Measurements from ENCODE around the gene MMP19.
"Not testable (repeated sequence)": the region's sequence is repeated elsewhere in the genome, so short reads cannot be mapped to it uniquely, and the experiment has no call there.

MMP19 gene

GRCh38 chr12:55842681-55843429 is at the start of gene MMP19:
TSS of gene MMP19 (minus strand) at chr12:55842936. CDS start at chr12:55842830, 106 bp downstream.
- DNase-seq (ENCODE audit: low spot score) = no peak

- DNase-seq (ENCODE audit: low spot score) = no peak
Observed at GRCh38 chr12:55891310-55891709, 48.6 kb upstream of the MMP19 start.

GRCh38 chr12:55885113-55885512 is 42.4 kb upstream of the MMP19 start:
- no peak for DNase-seq (ENCODE audit: low spot score)

GRCh38 chr12:55877824-55878223 is 35.1 kb upstream of the MMP19 start:
- DNase-seq (ENCODE audit: low spot score) = no peak

- no peak for DNase-seq (ENCODE audit: low spot score)
Observed at GRCh38 chr12:55875704-55876467, 33.1 kb upstream of the MMP19 start.

GRCh38 chr12:55874443-55874842 is 31.7 kb upstream of the MMP19 start:
- DNase-seq (ENCODE audit: low spot score) = no peak

GRCh38 chr12:55866454-55867004 is 23.8 kb upstream of the MMP19 start:
- DNase-seq (ENCODE audit: low spot score) = not testable (repeated sequence)

- DNase-seq (ENCODE audit: low spot score) = no peak
Observed at GRCh38 chr12:55865327-55865726, 22.6 kb upstream of the MMP19 start.

- not testable (repeated sequence) for DNase-seq (ENCODE audit: low spot score)
Observed at GRCh38 chr12:55862931-55863330, 20.2 kb upstream of the MMP19 start.

- DNase-seq (ENCODE audit: low spot score) = no peak
Observed at GRCh38 chr12:55862286-55862685, 19.6 kb upstream of the MMP19 start.

GRCh38 chr12:55861871-55862270 is 19.1 kb upstream of the MMP19 start:
- no peak for DNase-seq (ENCODE audit: low spot score)

- DNase-seq (ENCODE audit: low spot score) = no peak
Observed at GRCh38 chr12:55861396-55861795, 18.7 kb upstream of the MMP19 start.

- DNase-seq (ENCODE audit: low spot score) = no peak
Observed at GRCh38 chr12:55852740-55853139, 10.0 kb upstream of the MMP19 start.

GRCh38 chr12:55850893-55851292 is 8.2 kb upstream of the MMP19 start:
- DNase-seq (ENCODE audit: low spot score) = no peak

GRCh38 chr12:55850401-55850800 is 7.7 kb upstream of the MMP19 start:
- no peak for DNase-seq (ENCODE audit: low spot score)

- no peak for DNase-seq (ENCODE audit: low spot score)
Observed at GRCh38 chr12:55849616-55850343, 7.0 kb upstream of the MMP19 start.

GRCh38 chr12:55847603-55848291 is 5.0 kb upstream of the MMP19 start:
- peak; percentile 28 for DNase-seq (ENCODE audit: low spot score)

- no peak for DNase-seq (ENCODE audit: low spot score)
Observed at GRCh38 chr12:55847033-55847432, 4.3 kb upstream of the MMP19 start.

- no peak for DNase-seq (ENCODE audit: low spot score)
Observed at GRCh38 chr12:55845785-55846496, 3.2 kb upstream of the MMP19 start.

GRCh38 chr12:55845361-55845760 is 2.6 kb upstream of the MMP19 start:
- no peak for DNase-seq (ENCODE audit: low spot score)

- DNase-seq (ENCODE audit: low spot score) = no peak
Observed at GRCh38 chr12:55844961-55845360, 2.2 kb upstream of the MMP19 start.
